Mesenchymal stem cell (in vitro differentiated cells and primary cell): ENCODE data around the gene ACTR5.
A peak's percentile ranks its signal among the peaks of the same experiment; 100 is the strongest.

Experiments used
- DNase-seq: peaks from one replicate; pipeline ENCODE4 v3.0.0-alpha.2; 2013
- H2AFZ ChIP-seq: one replicate; pipeline ENCODE4 v1.6.1; 2013; ENCODE audit warnings: low read depth, mild to moderate bottlenecking, control low read depth, inconsistent platforms, low read length, moderate library complexity
- H2AK5ac ChIP-seq: 2 replicates; pipeline ENCODE4 v1.6.1; 2013; ENCODE audit warnings: low read length, moderate library complexity, mild to moderate bottlenecking, inconsistent platforms; ENCODE audit not compliant: severe bottlenecking
- H2BK120ac ChIP-seq: one replicate; pipeline ENCODE4 v1.6.1; 2013; ENCODE audit warnings: low read depth, mild to moderate bottlenecking, inconsistent platforms, low read length, moderate library complexity
- H2BK12ac ChIP-seq, 2 experiments: one replicate each; pipeline ENCODE4 v1.6.1; 2013; ENCODE audit warnings: inconsistent platforms in 2 of 2, low read length in 2 of 2, mild to moderate bottlenecking in 2 of 2, moderate library complexity in 2 of 2, control low read depth in 1 of 2
- H2BK15ac ChIP-seq: one replicate; pipeline ENCODE4 v1.6.1; 2013; ENCODE audit warnings: mild to moderate bottlenecking, low read depth, inconsistent platforms; ENCODE audit not compliant: poor library complexity, severe bottlenecking
- H2BK5ac ChIP-seq: 2 replicates; pipeline ENCODE4 v1.6.1; 2013; ENCODE audit warnings: low read depth, mild to moderate bottlenecking, low read length, control low read depth, inconsistent platforms; ENCODE audit not compliant: poor library complexity, severe bottlenecking
- H3K14ac ChIP-seq, 2 experiments: one replicate each; pipeline ENCODE4 v1.6.1; 2013; ENCODE audit warnings: inconsistent platforms in 2 of 2, low read length in 2 of 2, control low read depth in 1 of 2, mild to moderate bottlenecking in 1 of 2, moderate library complexity in 1 of 2
- H3K18ac ChIP-seq, 2 experiments: one replicate each; pipeline ENCODE4 v1.6.1; 2013; ENCODE audit warnings: inconsistent platforms in 2 of 2, low read length in 2 of 2, control low read depth in 1 of 2, low read depth in 1 of 2, mild to moderate bottlenecking in 1 of 2
- H3K23ac ChIP-seq, 2 experiments: one replicate each; pipeline ENCODE4 v1.6.1; 2013; ENCODE audit warnings: inconsistent platforms in 2 of 2, low read length in 2 of 2, mild to moderate bottlenecking in 2 of 2, moderate library complexity in 2 of 2, control low read depth in 1 of 2
- H3K27ac ChIP-seq: 2 replicates; pipeline ENCODE4 v1.5.1; 2013; ENCODE audit warnings: mild to moderate bottlenecking, moderate library complexity, low read length, control low read depth, inconsistent platforms; ENCODE audit not compliant: poor library complexity, severe bottlenecking
- H3K27me3 ChIP-seq, 2 experiments: 2 replicates each; pipeline versions ENCODE4 v1.6.1 to v1.7.0; 2013; ENCODE audit warnings: low read length in 2 of 2, mild to moderate bottlenecking in 2 of 2, moderate library complexity in 2 of 2, control low read depth in 1 of 2, inconsistent platforms in 1 of 2; ENCODE audit not compliant: control insufficient read depth in 1 of 2, insufficient read depth in 1 of 2
- H3K36me3 ChIP-seq, 2 experiments: 2 replicates each; pipeline versions ENCODE4 v1.6.1 to v1.7.0; 2013; ENCODE audit warnings: low read length in 2 of 2, control low read depth in 1 of 2, inconsistent platforms in 1 of 2, low read depth in 1 of 2, mild to moderate bottlenecking in 1 of 2; ENCODE audit not compliant: insufficient read depth in 2 of 2, control insufficient read depth in 1 of 2
- H3K4ac ChIP-seq, 2 experiments: one replicate each; pipeline ENCODE4 v1.6.1; 2013; ENCODE audit warnings: inconsistent platforms in 2 of 2, low read length in 2 of 2, mild to moderate bottlenecking in 2 of 2, moderate library complexity in 2 of 2, control low read depth in 1 of 2, low read depth in 1 of 2
- H3K4me1 ChIP-seq: 2 replicates; pipeline ENCODE4 v1.6.1; 2013; ENCODE audit warnings: low read depth, low read length, control low read depth; ENCODE audit not compliant: control insufficient read depth, insufficient read depth
- H3K4me2 ChIP-seq: 2 replicates; pipeline ENCODE4 v1.6.1; 2013; ENCODE audit warnings: low read length, mild to moderate bottlenecking, inconsistent platforms; ENCODE audit not compliant: poor library complexity, severe bottlenecking
- H3K4me3 ChIP-seq, 2 experiments: 2 replicates each; pipeline versions ENCODE4 v1.5.1 to v1.7.0; 2013; ENCODE audit warnings: low read length in 2 of 2, mild to moderate bottlenecking in 2 of 2, control low read depth in 1 of 2, low read depth in 1 of 2; ENCODE audit not compliant: insufficient read depth in 1 of 2
- H3K79me1 ChIP-seq: replicated peaks from 2 replicates; pipeline ENCODE4 v1.6.1; 2013; ENCODE audit warnings: mild to moderate bottlenecking, control low read depth, low read length, inconsistent platforms; ENCODE audit not compliant: poor library complexity, severe bottlenecking
- H3K9ac ChIP-seq: 2 replicates; pipeline ENCODE4 v1.7.0; 2013; ENCODE audit warnings: mild to moderate bottlenecking, low read length, moderate library complexity
- H3K9me3 ChIP-seq: 2 replicates; pipeline ENCODE4 v1.7.0; 2013; ENCODE audit warnings: mild to moderate bottlenecking, low read length; ENCODE audit not compliant: control insufficient read depth
- H4K8ac ChIP-seq: one replicate; pipeline ENCODE4 v1.6.1; 2013; ENCODE audit warnings: inconsistent platforms, mild to moderate bottlenecking, low read length, moderate library complexity
- H4K91ac ChIP-seq: one replicate; pipeline ENCODE4 v1.6.1; 2013; ENCODE audit warnings: mild to moderate bottlenecking, low read length, inconsistent platforms
- WGBS: methylation state at CpG from one replicate; pipeline ENCODE4 v1.1.7; 2013; ENCODE audit warnings: mixed read lengths; 5-methylcytosine and 5-hydroxymethylcytosine counted together

Gene ACTR5

DNA sequence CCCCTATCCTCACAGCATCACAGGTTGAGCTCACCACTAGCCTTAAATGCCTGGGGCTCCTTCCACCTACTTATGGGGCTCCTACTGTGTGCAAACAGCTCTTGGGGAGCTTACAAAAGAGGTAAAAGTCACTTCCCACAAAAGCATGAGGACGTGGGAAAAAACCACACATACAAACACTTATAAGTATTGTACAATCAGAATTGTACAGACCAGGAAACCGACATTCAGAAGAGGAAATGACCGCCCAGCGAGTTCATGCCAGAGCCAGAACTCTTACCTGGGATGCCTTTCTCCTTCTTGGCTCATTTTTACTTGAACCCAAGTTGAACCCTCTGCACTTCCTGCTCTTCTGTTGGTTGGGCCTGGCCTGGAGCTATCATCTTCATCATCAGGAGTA lies 50.9 kb downstream of the ACTR5 start:
- Histone ChIP-seq H3K4me3 (no peak overlapping the region), H3K23ac (no peak overlapping the region), H4K91ac (no peak overlapping the region), H4K8ac (no peak overlapping the region), H3K4ac (no peak overlapping the region), H2AFZ (no peak overlapping the region), H3K79me1 (no peaks in the 10 kb centered on the region), H3K9ac (no peak overlapping the region), H3K14ac (no peak overlapping the region), H2BK15ac (no peak overlapping the region), H3K4me2 (no peak overlapping the region), H2BK12ac (no peak overlapping the region), H2AK5ac (no peak overlapping the region), H3K27me3 (peaks cover 15 to 20% of the 10 kb centered on the region in 2 experiments), H3K36me3 (no peaks in the 10 kb centered on the region), H2BK120ac (no peak overlapping the region), H2BK5ac (no peak overlapping the region), H3K18ac (no peak overlapping the region), H3K9me3 (no peaks in the 10 kb centered on the region), H3K27ac (no peak overlapping the region), H3K4me1 (no peaks in the 10 kb centered on the region)
- no peak for DNase-seq
- 78% methylated on average over 4 of the region's 4 CpGs for WGBS

DNA sequence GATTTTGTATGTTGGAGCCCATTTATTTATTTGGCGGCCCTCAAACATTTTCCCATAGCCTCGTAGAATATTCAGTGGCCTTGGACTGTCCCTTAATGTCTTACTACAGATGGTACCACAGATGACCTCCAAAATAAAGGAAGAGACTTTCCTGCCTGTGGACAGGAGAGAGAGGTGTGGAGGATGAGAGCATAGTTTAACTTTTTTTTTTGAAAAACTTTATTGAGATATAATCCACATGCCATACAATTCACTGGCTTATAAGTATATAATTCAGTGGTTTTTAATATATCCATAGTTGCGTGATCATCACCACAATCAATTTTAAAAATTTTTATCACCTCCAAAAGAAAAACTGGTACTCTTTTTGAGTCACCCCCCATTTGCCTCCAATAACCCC lies 52.6 kb downstream of the ACTR5 start:
- no peak overlapping the region for H3K4me3 ChIP-seq
- no peak overlapping the region for H4K8ac ChIP-seq
- peaks cover 22 to 31% of the 10 kb centered on the region in 2 experiments for H3K27me3 ChIP-seq
- no peak overlapping the region for H3K14ac ChIP-seq
- H3K4ac ChIP-seq: no peak overlapping the region
- H2BK12ac ChIP-seq: no peak overlapping the region
- H4K91ac ChIP-seq: no peak overlapping the region
- no peak overlapping the region for H2AK5ac ChIP-seq
- H3K23ac ChIP-seq: no peak overlapping the region
- H3K27ac ChIP-seq: no peak overlapping the region
- peaks cover 9% of the 10 kb centered on the region for H3K4me1 ChIP-seq
- no peak overlapping the region for H3K4me2 ChIP-seq
- H3K79me1 ChIP-seq: no peaks in the 10 kb centered on the region
- no peak overlapping the region for H2AFZ ChIP-seq
- 100% methylated on average over 1 of the region's 3 CpGs for WGBS
- no peaks in the 10 kb centered on the region for H3K9me3 ChIP-seq
- no peaks in the 10 kb centered on the region for H3K36me3 ChIP-seq
- no peak for DNase-seq
- no peak overlapping the region for H2BK120ac ChIP-seq
- H3K9ac ChIP-seq: no peak overlapping the region
- no peak overlapping the region for H3K18ac ChIP-seq
- H2BK15ac ChIP-seq: no peak overlapping the region
- H2BK5ac ChIP-seq: no peak overlapping the region

DNA sequence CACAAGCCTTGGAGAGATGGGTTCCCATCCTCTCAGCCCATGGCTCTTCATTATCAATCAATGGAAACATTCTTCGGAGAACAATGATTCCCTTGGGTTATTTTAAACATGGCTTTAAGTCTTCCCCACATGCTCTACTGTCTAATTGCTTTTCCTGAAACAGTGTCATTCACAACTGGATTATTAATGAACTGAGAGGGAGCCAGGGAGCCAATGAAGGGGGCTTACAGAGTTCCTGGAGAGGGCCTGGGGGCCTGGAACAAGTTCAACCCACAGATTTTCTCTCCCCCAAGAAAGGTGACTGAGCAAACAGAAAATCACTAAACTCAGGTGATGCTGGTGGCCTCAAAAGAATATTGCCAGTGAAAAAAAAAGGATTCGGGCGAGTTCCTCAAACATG lies 56.0 kb downstream of the ACTR5 start:
- H3K18ac ChIP-seq: no peak overlapping the region
- WGBS: 96% methylated on average over 2 of the region's 3 CpGs

DNA sequence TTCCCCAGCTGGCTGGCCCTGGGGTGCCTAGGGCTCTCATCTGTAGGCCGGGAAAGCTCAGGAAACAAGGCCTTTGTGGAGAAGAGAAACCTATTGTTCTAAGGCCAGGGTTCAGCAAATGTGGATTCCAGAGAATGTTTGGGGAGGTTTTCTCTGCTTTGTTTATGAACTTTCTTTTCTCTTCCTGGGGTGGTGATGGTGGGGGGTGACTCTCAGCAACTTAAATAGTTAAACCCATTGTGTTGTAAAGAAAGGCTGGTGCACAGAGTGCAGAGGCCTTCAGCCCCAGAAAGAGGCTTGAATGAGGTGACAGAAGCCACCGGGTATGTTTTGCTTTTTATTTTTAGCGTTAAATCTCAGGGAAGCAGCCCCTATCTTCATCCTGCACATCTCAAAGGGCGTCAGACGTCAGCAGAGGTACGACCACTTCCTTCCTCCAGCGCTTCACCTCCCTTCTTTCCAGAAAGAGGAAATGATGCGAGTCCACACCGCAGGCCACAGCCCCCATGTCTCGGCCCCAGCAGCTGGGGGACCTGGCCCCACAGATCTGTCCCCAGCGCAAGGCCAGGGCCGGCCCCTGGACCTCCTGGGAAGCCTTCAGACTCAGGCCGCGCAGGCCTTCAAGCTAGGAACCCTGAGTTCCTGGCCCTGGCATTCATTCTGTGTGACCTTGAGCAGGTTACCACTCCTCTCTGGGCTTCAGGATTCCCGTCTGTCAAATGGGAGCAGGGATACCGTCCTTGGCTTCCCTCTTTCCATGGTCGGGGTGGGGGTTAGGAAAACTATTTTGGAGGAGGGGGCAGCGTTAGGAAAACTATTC lies 56.6 kb downstream of the ACTR5 start:
- Histone ChIP-seq H2BK120ac (no peak overlapping the region), H2BK5ac (no peak overlapping the region), H3K14ac (no peak overlapping the region), H4K8ac (no peak overlapping the region), H3K79me1 (no peaks in the 10 kb centered on the region), H4K91ac (no peak overlapping the region), H2AFZ (no peak overlapping the region), H3K9me3 (no peaks in the 10 kb centered on the region), H3K36me3 (no peaks in the 10 kb centered on the region), H2BK15ac (no peak overlapping the region), H3K4me3 (peak overlapping the region in 1 of 2 experiments; percentile 58), H2BK12ac (no peak overlapping the region), H3K27me3 (peaks cover 46 to 57% of the 10 kb centered on the region in 2 experiments), H2AK5ac (no peak overlapping the region), H3K4me1 (peaks cover 21% of the 10 kb centered on the region), H3K23ac (no peak overlapping the region), H3K18ac (no peak overlapping the region), H3K27ac (no peak overlapping the region), H3K9ac (no peak overlapping the region), H3K4ac (no peak overlapping the region), H3K4me2 (peak overlapping the region; percentile 98)
- DNase-seq: no peak
- WGBS: 49% methylated on average over 18 of the region's 18 CpGs

More for the DNA sequence above, 56.0 kb downstream of the ACTR5 start:
- H3K23ac ChIP-seq: no peak overlapping the region
- no peak overlapping the region for H3K4ac ChIP-seq
- no peak overlapping the region for H4K8ac ChIP-seq
- H3K79me1 ChIP-seq: no peaks in the 10 kb centered on the region
- no peaks in the 10 kb centered on the region for H3K36me3 ChIP-seq
- H2BK12ac ChIP-seq: no peak overlapping the region
- no peak overlapping the region for H2AK5ac ChIP-seq
- H3K27ac ChIP-seq: no peak overlapping the region
- H3K4me3 ChIP-seq: no peak overlapping the region
- H2BK5ac ChIP-seq: no peak overlapping the region
- no peak for DNase-seq
- H4K91ac ChIP-seq: no peak overlapping the region
- no peaks in the 10 kb centered on the region for H3K9me3 ChIP-seq
- no peak overlapping the region for H2BK15ac ChIP-seq
- H2BK120ac ChIP-seq: no peak overlapping the region
- H3K4me1 ChIP-seq: peaks cover 21% of the 10 kb centered on the region
- no peak overlapping the region for H3K4me2 ChIP-seq
- no peak overlapping the region for H3K14ac ChIP-seq
- H3K27me3 ChIP-seq: peaks cover 42 to 51% of the 10 kb centered on the region in 2 experiments
- no peak overlapping the region for H2AFZ ChIP-seq
- H3K9ac ChIP-seq: no peak overlapping the region
